DMS53 (cell line): ENCODE data around the gene COL27A1.

ENCODE experiments used
- DNase-seq: peaks from one replicate; lab custom pipeline; 2025; lab: John Stamatoyannopoulos, UW

COL27A1 gene

DNA sequence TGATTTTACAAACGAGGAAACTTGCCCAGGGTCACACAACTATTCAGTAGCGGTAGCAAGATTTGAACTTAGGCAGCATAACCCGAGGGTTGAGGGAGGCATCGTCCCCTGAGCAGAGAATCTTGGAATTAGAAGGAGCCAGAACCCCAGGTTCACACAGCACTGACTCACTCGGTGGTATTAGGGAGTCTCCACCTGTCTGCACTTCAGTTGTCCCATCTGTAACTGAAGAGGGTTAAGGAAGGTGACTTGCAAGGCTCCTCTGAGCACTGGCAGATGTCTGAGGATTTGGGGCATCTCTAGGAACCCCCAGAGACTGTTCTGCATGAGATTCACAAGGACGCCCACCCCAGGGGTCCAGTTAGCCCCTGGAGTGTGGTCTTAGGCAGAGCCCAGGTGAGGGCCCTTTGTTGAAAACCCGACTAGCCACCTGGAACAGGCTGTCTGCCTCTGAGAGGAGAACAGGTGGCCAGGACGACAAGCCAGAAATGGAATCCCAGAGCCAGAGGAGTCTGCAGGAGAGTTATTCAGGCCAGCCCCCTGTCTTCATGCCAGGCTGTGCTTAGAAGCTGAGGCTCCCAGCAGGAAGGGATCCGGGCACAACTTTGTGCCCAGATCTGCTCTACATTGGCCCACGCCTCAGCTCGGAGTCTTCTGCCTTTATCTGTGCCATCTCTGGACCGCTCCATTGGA, 117.5 kb downstream of the COL27A1 start:
- peak; percentile 23 for DNase-seq

DNA sequence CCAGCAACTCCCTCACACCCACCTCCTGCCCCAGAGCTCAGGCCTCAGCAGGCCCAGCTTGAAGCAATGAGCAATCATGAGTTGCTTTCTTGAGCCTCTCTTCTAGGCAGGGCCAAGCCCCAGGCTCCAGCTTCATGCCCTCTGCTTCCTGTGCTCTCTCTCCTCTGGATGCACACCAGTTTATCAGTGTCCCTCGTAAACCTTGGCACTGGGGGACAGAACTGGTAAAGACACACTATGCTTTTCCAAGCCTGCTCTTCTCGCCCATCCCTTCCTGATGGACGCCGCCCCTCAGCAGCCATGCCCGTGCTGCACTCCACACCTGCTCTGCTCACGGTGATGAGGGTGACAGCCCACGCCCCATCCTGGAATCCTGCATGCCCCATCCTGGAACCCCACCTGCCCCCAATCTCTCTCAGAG, 118.1 kb downstream of the COL27A1 start:
- no peak for DNase-seq

DNA sequence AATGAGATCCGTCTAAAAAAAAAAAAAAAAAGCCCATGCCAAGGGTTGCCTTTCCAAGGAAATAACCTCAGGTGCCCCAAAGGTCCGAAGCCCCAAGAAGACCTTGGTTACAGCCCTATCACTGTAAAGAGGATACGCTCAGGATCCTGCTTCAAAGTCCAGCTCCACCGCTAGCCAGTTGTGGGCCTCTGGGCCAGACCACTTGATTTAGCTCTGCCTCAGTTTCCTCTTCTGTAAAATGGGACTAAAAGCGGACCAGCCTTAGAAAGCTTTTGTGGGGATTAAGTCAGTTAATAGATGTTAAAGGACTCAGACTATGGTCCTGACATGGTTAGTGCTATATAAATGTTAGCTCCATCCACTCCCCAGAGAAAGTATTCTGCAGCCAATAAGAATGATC, 118.9 kb downstream of the COL27A1 start:
- DNase-seq, result no peak

DNA sequence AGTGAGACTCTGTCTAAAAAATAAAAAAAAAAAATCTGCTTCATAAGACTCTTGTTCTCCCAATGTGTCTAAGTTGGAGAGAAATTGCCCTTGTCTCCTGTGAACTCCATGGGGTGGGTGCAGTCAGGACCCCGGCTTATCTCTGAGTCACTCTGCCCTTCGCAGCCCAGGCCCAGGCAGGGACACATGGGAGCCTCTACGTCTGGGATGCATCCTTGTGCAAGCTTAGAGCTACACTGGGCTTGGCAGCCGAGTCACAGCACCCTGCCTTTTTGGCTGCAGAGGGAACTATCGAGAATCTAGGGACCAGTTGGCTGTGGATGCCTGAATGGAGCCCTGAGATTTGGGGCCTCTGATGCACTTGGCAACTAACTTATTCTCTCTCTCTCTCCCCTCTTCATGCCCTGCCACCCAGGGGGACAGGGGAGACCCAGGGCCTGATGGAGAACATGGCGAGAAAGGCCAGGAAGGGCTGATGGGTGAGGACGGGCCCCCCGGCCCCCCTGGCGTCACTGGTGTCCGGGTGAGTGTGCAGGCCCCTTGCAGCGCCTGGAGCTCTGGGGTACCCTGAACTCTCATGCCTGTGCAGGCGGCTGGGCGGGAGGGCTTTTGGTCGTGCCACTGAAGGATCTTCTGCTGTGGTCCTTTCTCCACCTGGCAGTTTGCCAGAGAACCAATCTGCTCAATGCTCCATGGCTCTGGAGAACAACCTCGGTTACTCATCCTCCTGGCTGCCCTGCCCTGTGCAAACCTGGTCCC, 120.1 kb downstream of the COL27A1 start:
- peak; percentile 14 for DNase-seq

DNA sequence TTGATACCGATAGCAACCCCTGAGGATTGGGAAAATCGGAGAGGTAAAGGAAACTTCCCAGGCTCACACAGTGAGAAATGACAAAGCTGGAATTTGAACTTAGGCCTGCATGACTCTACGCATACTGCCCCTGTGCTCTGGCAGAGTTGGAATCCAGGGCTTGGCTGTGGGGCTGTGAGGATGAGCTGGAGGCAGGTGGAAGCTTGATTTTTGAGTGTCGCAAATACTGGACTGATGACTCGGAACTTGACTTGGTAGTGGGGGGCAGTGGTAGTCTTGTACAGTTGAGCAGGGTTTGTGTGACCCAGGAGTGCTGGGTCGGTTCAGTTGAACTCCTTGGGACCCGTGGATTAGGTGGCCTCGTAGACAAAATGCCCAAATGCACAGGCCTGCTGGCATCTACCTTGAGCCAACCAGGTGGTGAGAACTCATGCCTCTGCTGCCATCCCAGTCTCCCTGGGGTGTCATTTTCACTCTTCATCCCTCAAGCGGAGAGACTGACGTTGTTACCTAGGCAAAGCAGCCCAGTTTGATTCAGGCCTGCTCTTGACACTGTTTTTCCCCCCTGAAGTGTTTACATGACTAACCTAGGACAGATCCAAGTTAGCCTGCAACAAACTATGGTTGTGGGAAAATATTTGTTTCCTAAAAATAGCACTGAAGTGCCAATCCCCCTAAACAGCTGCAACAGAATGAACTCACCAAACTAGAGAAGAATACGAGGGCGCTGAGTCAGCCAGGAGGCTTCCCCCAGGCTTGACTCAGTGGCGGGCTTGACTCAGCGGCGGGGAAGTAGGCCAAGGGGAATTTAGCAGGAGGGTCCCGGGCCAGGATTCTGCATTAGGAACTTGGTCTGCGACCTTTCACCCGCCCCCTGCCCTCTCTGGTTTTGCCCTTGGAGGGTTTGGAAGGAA, 121.8 kb downstream of the COL27A1 start:
- peak; percentile 37 for DNase-seq

DNA sequence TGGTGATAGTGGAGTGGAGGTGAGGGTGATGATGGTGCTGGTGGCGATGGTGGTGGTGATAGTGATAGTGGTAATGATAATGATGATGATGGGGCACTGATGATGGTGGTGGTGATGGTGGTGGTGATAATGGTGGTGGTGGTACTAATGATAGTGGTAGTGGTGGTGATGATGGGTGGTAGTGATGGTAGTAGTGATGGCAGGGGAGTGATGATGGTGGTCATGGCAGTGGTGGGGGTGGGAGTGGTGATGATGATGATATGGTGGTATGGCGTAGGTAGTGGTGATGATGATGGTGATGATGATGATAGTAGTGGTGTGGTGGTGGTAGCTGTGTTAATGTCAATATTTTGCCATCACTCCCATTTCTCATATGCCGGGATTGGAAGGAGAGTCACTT, 123.0 kb downstream of the COL27A1 start:
- DNase-seq, result no peak

DNA sequence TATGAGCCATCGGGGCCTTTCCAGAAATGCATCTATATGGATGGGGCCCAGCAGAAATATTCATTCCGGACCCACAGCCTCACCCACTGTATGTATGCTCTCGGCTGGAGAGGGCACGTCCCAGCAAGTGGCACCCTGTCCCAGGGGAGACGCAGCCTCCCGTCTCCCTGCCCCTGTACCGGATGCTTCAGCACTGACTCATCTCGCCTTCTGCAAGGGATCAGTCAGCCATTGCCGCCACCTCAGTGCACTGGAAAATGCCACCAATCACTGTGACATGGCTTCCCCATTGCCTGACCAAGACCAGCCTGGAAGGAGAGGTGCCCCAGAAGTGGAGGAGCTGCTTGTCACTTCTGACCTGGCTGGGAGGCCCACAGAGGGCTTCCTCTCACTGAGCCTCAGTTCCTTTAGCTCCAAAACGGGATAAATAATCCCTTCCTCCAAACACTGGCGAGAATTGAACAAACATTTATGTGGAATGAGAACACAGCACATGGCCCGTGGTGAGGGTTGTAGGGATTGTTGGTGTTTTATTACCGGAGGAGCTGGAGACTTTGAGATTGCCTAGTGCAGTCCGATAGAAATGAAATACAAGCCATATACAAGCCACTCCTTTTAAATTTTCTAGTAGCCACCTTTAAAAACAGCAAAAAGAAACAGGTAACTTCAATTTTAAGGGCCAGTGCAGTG, 123.7 kb downstream of the COL27A1 start:
- no peak for DNase-seq

DNA sequence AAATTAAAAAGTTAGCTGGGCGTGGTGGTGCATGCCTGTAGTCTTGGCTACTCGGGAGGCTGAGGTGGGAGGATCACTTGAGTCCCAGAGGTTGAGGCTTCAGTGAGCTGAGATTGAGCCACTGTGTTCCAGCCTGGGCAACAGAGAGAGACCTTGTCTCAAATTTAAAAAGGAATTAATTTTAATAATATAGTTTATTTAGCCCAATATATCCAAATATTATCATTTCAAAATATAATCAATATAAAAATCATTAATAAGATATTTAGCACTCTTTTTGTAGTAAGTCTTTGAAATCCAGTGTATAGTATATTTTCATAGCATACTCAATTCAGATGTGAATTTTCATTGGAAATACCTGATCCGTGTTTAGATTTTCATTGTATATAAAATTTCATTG, 124.4 kb downstream of the COL27A1 start:
- no peak for DNase-seq

DNA sequence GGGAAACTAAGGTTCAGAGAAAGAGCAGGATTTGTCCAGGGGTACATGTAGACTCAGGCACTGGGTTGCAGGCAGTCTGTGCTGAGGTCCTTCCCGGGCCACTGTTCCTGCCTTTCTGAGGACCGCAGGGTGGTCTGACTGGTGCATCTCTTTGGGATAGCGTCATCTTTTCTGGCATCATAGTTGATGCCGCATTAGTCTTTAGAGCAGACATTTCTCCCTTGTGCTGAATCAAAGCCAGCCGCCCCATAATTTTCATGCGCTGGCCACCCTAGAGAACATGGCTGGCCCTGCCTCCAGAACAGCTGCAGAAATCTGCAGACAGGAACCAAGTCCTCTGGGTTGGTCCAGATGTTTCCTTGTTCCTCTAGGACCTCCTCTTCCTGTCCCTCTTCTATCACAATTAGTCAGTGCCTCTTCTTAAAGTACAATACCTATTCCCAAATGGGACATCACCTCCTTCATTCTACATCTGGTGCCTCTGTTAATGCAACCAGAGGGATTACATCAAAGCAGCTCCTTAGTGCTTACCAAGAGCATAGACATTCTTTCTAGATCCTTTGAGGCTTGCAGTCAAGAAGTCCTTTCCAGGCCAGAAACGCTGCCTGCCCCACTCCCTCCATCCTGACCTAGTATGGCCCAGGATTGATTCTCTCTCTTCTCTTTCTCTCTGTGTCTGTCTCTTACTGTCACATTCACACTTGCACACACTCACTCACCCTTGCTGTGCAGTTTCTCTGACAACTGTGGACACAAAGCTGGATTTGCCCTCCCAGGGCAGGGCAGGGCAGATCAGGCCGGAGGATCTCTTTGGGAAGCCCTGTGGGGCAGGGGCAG, 125.5 kb downstream of the COL27A1 start:
- no peak for DNase-seq

DNA sequence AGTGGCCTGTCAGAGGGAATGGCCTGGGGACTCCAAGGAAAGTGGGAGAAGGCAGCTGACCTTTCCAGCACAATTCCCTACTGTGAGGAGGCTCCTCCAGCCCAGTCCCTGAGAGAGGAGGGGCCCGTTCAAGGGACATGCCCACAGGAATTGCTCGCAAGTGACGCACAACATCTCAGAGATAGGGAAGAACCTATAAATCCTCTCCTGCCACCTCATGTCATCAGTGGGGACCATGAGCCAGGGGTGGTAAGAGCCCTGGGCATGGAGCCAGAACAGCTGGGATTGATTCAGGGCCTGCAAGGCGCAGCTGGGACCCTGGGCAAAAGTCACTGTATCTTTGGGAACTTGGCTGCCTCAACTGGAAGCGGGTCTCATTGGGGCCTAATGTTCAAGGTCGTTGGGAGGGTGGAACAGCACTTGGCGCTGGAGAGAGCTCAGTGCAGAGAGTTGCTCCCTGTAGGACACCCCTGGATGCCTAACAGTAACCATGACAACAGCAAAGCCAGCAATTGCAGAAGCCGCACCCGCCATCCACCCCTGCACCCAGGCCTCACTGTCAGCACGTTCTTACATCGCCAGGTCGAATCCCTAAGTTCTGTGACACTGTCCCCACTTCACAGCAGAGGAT, 126.3 kb downstream of the COL27A1 start:
- DNase-seq, result no peak

DNA sequence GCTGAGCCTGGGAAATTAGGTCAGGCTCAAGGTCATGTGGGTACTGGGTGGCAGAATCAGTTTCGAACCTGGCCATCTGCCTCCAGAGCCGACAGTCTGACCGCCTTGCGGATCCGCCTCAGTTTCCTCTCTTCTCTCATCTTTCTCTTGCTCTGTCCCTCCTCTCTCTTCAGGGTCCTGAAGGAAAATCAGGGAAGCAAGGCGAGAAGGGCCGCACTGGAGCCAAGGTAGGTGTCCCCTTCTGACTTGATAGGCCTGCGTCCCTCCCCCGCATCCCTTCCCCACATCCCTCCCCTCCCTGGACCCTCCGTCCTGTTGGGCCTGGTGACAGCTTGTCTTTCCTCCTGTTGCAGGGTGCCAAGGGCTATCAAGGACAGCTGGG, 126.8 kb downstream of the COL27A1 start:
- DNase-seq, result no peak

DNA sequence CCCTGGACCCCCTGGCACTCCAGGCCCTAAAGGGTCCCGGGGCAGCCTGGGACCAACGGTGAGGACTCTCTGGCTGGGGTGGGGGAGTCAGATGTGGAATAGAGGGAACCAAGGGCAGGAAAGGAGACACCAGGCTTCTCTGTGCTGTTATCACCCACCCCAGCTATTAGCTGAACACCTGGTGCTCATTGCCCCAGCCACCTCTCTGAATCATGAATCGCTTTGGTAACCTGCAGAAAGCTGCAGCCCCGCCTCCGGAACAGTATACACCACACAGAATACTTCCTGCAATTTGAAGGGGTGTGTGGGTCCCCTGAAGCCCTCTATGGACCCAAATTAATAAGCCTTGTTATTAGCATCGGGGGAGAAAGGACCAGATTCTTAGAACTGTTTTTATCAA, 127.2 kb downstream of the COL27A1 start:
- DNase-seq, result peak; percentile 22

DNA sequence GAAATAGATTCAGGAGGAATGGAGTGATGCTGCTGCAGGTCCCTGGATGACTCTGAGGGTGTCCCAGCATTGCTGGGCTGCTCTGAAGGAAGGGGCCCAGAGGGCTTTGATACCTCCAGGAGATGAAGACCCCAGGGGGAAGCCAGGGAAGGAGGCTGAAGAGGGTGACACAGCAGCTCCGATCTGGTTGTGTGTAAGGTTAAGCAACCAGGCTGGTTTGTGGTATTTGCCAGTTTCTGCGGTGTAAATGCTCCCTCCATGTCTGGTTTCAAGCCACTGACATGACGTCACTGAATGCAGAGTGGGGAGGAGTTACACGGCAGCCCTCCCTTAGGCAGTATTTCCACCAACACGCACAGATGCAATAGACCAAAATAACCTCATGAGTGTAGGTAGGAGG, 127.6 kb downstream of the COL27A1 start:
- peak; percentile 32 for DNase-seq

DNA sequence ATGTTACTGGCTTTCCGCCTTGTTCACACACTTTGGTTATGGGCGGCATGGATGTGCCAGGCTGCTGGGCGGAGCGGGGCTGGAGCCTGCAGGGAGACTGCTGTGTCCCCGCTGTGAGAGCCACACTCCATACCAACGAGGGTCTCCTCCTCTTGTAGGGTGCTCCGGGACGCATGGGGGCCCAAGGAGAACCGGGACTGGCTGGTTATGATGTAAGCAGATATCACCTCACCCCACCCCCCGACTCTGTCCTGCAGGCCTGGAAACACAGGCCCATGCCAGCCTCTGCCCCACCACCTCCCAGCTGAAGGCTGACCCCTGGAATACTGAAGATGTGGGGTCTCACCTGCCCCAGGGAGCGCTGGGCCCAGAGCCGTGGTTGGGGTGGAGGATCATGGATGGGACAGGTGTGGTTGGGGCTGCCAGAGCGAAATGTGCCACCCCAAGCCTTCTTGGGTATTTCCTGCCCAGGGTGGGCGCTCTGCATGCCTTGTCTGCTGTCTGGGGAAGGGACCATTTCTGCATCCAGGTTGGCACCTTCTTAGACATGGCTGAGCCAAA, 128.3 kb downstream of the COL27A1 start:
- DNase-seq, result no peak

DNA sequence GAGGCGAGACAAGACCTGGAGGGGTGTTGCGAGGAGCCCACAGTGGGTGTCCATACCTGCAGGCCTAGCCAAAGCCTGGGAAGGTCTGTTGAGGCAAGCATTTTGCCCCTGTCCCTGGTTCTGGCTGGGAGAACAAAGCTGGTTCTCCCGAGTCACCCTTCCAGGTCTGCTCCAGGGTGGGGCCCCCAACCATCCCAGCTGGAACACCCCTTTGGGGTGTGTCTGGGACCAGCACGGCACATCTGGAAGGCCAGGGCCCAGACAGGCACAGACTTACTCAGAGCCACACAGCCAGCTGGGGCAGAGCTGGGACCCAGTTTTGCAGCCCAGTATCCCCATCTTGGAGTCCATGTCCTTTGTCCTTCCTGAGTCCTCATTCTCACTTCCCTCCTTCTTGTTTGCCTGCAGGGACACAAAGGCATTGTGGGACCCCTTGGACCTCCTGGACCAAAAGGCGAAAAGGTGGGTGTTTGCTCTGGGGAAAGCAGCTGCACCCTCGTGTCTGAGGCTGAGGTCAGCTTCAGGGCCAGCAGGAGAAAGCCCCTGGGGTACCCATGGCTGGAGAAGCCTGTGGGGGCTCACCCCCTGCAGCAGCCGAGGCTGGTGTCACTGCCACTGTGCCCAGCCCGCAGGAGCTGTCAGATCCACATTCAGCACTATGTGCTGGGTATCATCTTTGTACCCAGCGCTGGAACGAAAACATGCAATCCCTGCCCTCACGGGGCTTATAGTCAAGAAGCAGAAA, 129.2 kb downstream of the COL27A1 start:
- no peak for DNase-seq

DNA sequence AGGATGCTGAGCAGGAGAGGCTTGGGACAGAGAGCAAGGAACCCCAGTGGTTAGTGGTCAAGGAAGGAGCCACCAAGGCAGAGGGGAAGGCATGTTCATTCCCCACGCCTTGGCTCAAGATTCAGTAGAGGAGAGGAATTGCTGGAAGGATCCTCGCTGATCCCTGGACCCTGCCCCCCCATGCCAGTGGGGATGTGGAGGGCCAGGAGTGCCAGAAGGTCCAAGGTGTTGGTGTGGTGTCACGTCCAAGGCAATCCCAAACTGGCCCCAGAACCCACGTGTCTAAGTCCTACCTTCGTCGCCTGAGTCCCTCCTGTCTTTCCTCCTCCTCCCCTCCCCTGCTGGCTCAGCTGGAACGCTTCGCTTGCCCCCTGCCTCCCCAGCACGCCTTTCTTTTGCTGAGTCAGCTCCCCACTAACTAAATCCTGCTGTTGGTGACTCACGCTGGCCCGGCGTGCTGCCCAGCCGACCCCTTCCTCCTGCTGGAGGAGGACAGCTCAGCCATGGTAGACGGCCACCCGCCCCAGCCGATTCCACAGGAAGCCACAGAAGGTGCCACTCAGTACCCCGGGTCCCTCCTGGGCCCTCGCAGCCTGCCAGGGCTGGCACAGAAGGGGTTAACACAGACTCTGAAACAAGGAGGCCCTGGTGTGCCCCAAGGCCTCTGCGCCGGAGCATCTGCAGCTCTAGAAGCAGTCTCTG, 130.0 kb downstream of the COL27A1 start:
- DNase-seq, result no peak

DNA sequence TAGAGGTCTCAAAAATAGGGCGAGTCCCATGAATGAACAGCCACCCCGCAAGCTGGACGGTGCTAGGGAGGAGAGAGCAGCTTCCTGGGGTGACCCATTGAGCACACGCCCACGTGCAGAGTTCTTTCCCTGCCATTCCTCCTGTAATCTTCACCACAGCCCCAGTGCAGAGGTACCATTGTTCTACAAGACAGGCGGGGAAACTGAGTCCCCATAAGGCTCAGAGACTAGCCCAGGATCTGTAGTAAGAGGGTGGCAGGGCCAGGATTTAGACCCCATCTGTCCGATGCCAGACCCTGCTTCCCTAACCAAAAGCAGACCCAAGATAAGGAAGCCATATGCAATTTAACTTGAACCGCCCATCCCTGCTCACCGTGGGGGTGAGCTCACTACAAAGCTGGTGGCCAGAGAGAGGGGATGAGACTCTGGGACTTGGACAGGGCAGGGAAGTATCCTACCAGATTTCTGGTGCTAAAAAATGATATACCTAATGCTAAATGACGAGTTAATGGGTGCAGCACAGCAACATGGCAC, 130.9 kb downstream of the COL27A1 start:
- no peak for DNase-seq

DNA sequence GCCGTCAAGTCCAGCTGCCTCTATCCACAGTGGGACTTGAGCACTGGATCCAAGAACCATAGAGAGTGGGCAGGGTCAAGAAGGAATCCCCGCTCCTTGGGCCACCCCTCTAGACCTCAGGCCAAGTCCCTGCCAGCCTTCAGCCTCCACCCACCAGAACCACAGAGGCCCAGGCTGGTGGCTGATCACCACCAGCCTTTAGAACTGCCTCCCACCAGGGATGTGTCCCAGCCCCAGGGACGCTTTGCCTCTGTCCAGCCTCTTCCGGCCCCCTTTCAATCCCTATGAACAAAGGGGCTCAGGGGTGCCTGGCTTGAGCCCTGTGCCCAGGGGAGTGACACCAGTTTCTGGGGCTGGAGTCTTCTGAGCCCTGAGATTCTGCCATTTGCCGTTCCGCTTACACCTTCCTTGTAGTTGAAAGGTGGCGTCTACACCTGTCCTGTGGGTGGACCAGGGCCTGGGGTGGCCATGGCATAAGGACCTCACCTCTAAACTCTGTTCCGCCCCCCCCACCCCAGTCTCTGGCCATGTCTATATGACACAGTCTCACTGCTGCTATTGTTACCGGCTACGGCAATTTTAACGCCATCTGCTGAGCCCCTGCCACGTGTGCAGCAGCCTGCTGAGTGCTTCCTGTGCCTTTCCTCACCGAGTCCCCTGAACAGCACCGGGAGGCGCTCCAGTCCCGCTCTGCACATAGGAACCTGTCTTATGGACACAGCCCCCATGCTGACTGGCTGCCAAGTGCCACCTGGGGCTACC, 131.8 kb downstream of the COL27A1 start:
- peak; percentile 73 for DNase-seq
